Endothelial cell of umbilical vein (primary cell): ENCODE measurements around the gene MARCHF9. TPM values are rescaled to one million over a fixed set of nuclear protein-coding genes. Genes with fewer than 3 reads are reported as not detected.
A peak's percentile ranks its signal among the peaks of the same experiment; 100 is the strongest.

Experiments
- BruUV-seq: library from RNA; stranded (reverse); fragments of 400-500 nt; replicated peaks from 2 replicates; lab custom pipeline; 2021; lab: Mats Ljungman, UMichigan
- CTCF ChIA-PET: fragments of 300-600, 350-600 bp; sonication (Branson Sonifier 250); formaldehyde crosslinking; loops from one replicate; lab custom pipeline; 2021; ENCODE audit warnings: antibody characterized with exemption, inconsistent platforms; lab: Charles Lee
- POLR2A ChIA-PET: fragments of 300-600, 350-600 bp; sonication (Branson Sonifier 250); formaldehyde crosslinking; loops from one replicate; lab custom pipeline; 2021; ENCODE audit warnings: antibody characterized with exemption, inconsistent platforms; lab: Charles Lee
- DNase-seq: peaks from one replicate; pipeline ENCODE4 v3.0.0-alpha.2; 2011; ENCODE audit warnings: low read depth, low spot score
- FAIRE-seq: peaks from 2 replicates; lab custom pipeline; 2011; peaks lifted over from hg19 to GRCh38; lab: Jason Lieb, UNC
- H2AFZ ChIP-seq: 2 replicates; pipeline ENCODE4 v1.6.0; 2012; ENCODE audit warnings: low read depth, low read length, control low read depth, inconsistent platforms
- H3K27ac ChIP-seq: 2 replicates; pipeline ENCODE4 v1.5.1; 2011; ENCODE audit warnings: low read depth, mild to moderate bottlenecking, control low read depth, low read length, moderate library complexity; ENCODE audit not compliant: insufficient read depth
- H3K27me3 ChIP-seq, 2 experiments: 2 replicates each; pipeline versions ENCODE4 v1.6.0 to v1.6.1; 2011; ENCODE audit warnings: low read length in 2 of 2, mixed read lengths in 1 of 2; ENCODE audit not compliant: control insufficient read depth in 2 of 2, insufficient read depth in 2 of 2
- H3K36me3 ChIP-seq, 2 experiments: 2 replicates in 1 of 2; 3 replicates in 1 of 2; pipeline ENCODE4 v1.5.1; 2011; ENCODE audit warnings: low read length in 2 of 2, mild to moderate bottlenecking in 1 of 2, moderate library complexity in 1 of 2; ENCODE audit not compliant: control insufficient read depth in 2 of 2, insufficient read depth in 2 of 2; ENCODE audit errors: extremely low read depth in 1 of 2
- H3K4me1 ChIP-seq: 3 replicates; pipeline ENCODE4 v1.5.1; 2011; ENCODE audit warnings: mild to moderate bottlenecking, low read length; ENCODE audit not compliant: control insufficient read depth, insufficient read depth; ENCODE audit errors: extremely low read depth
- H3K4me2 ChIP-seq: 2 replicates; pipeline ENCODE4 v1.6.1; 2011; ENCODE audit warnings: low read length, control low read depth, mixed read lengths; ENCODE audit not compliant: insufficient read depth
- H3K4me3 ChIP-seq, 3 experiments: fragments of 200-600 bp in 1 of 3; sonication (generic), shearing (Covaris generic) in 1 of 3; replicated peaks in 1 of 3; 2 replicates each; pipeline ENCODE4 v1.5.1; 2011 to 2016; ENCODE audit warnings: control low read depth in 3 of 3, low read length in 3 of 3, mild to moderate bottlenecking in 2 of 3, inconsistent platforms in 1 of 3, low read depth in 1 of 3, moderate library complexity in 1 of 3; ENCODE audit not compliant: insufficient read depth in 1 of 3
- H3K79me2 ChIP-seq: 2 replicates; pipeline ENCODE4 v1.6.0; 2012; ENCODE audit warnings: low read length, inconsistent platforms; ENCODE audit not compliant: control insufficient read depth, insufficient read depth
- H3K9ac ChIP-seq: replicated peaks from 2 replicates; pipeline ENCODE3; 2011; ENCODE audit warnings: low read length, control low read depth; ENCODE audit not compliant: insufficient read depth; ENCODE audit errors: extremely low read depth
- H3K9me1 ChIP-seq: replicated peaks from 3 replicates; pipeline ENCODE4 v1.6.0; 2011; ENCODE audit warnings: mild to moderate bottlenecking, low read length; ENCODE audit not compliant: control insufficient read depth, insufficient read depth; ENCODE audit errors: extremely low read depth
- H3K9me3 ChIP-seq: replicated peaks from 2 replicates; pipeline ENCODE4 v1.5.1; 2012; ENCODE audit warnings: low read length, inconsistent platforms; ENCODE audit not compliant: control insufficient read depth, insufficient read depth
- H4K20me1 ChIP-seq: replicated peaks from 2 replicates; pipeline ENCODE3; 2011; ENCODE audit warnings: mild to moderate bottlenecking, low read length; ENCODE audit not compliant: control insufficient read depth, insufficient read depth; ENCODE audit errors: extremely low read depth
- EZH2 ChIP-seq: IDR thresholded peaks from 2 replicates; pipeline ENCODE4 v1.6.1; 2012; ENCODE audit warnings: borderline replicate concordance, low read depth, mild to moderate bottlenecking, moderate library complexity, low read length, inconsistent platforms; ENCODE audit not compliant: severe bottlenecking
- FOS ChIP-seq: IDR thresholded peaks from 2 replicates; pipeline ENCODE4 v1.6.1; 2011; ENCODE audit warnings: mild to moderate bottlenecking, low read length, moderate library complexity, borderline replicate concordance; ENCODE audit not compliant: insufficient read depth
- GATA2 ChIP-seq: IDR thresholded peaks from 2 replicates; pipeline ENCODE4 v1.7.0; 2011; ENCODE audit warnings: low read depth, mild to moderate bottlenecking, moderate library complexity, mixed read lengths, low read length; ENCODE audit not compliant: insufficient read length, insufficient read depth
- JUN ChIP-seq: IDR thresholded peaks from 2 replicates; pipeline ENCODE4 v1.6.1; 2011; ENCODE audit warnings: borderline replicate concordance, low read depth; ENCODE audit not compliant: insufficient read length, insufficient read depth
- MAX ChIP-seq: IDR thresholded peaks from 2 replicates; pipeline ENCODE4 v1.6.1; 2011; ENCODE audit not compliant: insufficient read depth, insufficient read length
- MYC ChIP-seq: IDR thresholded peaks from one replicate; pipeline ENCODE4 v1.6.1; 2011; ENCODE audit warnings: mild to moderate bottlenecking, low read depth, low read length
- POLR2A ChIP-seq: IDR thresholded peaks from 2 replicates; pipeline ENCODE4 v1.6.1; 2012; ENCODE audit warnings: low read depth, mild to moderate bottlenecking, control low read depth, low read length
- POLR2AphosphoS5 ChIP-seq: IDR thresholded peaks from 2 replicates; pipeline ENCODE4 v1.6.1; 2012; ENCODE audit warnings: low read depth, mild to moderate bottlenecking, control low read depth, low read length, moderate library complexity; ENCODE audit not compliant: insufficient read depth
- dilution Hi-C: fragments of 300-500 bp; cut with MboI; formaldehyde crosslinking; loops from one replicate; pipeline ENCODE4 v1.15.0; 2019; ENCODE audit warnings: low sequenced_read_pairs; ENCODE audit not compliant: extremely low pct_ligation_motif_present
- intact Hi-C: fragments of 100-400 bp; cut with micrococcal nuclease; formaldehyde crosslinking; loops from one replicate; pipeline ENCODE4 v1.10.0; 2022
- polyA plus RNA-seq, 4 experiments: library from polyadenylated mRNA; depleted of rRNA in 3 of 4; stranded (reverse) in 3 of 4; unstranded in 1 of 4; fragments of >200 nt; gene quantifications; 2 replicates each; pipeline versions ENCODE4 v1.2.1 to v1.2.3, GENCODE V29; 2011 to 2012; ENCODE audit warnings: missing spikeins in 1 of 4
- total RNA-seq: library from RNA; stranded (reverse); gene quantifications from 2 replicates; pipeline ENCODE4 v1.2.3, GENCODE V29; 2021
- TF ChIP-seq, protein P1 (sequence below), 2 donors: IDR thresholded peaks; 1 replicate in 1 of 2; 2 replicates in 1 of 2; pipeline ENCODE4 v1.5.1; 2011; ENCODE audit warnings: low read length in 2 of 2, mild to moderate bottlenecking in 2 of 2, moderate library complexity in 2 of 2, control low read depth in 1 of 2, inconsistent platforms in 1 of 2, low read depth in 1 of 2; ENCODE audit not compliant: insufficient read depth in 1 of 2; ENCODE audit errors: extremely low read depth in 1 of 2

The MARCHF9 gene
- total and polyA plus RNA-seq, 2 donors (not counting 3 experiments of a cell fraction or from before 2014, with no cell fraction given) = 4.6 to 4.8 TPM

GRCh38 chr12:57724003-57724935, 30.6 kb upstream of the MARCHF9 start:
- H3K4me2 ChIP-seq = no peak overlapping the region
- BruUV-seq = no TSS peak
- no peaks in the 10 kb centered on the region for H3K27me3 ChIP-seq
- ChIA-PET CTCF (interaction anchor here (0.9 to 4.6 kb wide), 2 partner anchors 9 to 12 kb away, joined by 3 to 48 read pairs; partner anchors contain the start of gene AGAP2), POLR2A (no interaction called here)
- no peaks in the 10 kb centered on the region for H3K9me3 ChIP-seq
- H2AFZ ChIP-seq = no peak overlapping the region
- H4K20me1 ChIP-seq = no peaks in the 10 kb centered on the region
- H3K4me3 ChIP-seq = no peak overlapping the region
- FAIRE-seq (no peak), DNase-seq (no peak)
- dilution Hi-C loops = no loop called here
- TF ChIP-seq EZH2 (no peak), FOS (no peak), POLR2A (peak; percentile 41), GATA2 (no peak), JUN (no peak), MAX (no peak), MYC (no peak), POLR2AphosphoS5 (no peak)
- TF ChIP-seq, protein P1, sequence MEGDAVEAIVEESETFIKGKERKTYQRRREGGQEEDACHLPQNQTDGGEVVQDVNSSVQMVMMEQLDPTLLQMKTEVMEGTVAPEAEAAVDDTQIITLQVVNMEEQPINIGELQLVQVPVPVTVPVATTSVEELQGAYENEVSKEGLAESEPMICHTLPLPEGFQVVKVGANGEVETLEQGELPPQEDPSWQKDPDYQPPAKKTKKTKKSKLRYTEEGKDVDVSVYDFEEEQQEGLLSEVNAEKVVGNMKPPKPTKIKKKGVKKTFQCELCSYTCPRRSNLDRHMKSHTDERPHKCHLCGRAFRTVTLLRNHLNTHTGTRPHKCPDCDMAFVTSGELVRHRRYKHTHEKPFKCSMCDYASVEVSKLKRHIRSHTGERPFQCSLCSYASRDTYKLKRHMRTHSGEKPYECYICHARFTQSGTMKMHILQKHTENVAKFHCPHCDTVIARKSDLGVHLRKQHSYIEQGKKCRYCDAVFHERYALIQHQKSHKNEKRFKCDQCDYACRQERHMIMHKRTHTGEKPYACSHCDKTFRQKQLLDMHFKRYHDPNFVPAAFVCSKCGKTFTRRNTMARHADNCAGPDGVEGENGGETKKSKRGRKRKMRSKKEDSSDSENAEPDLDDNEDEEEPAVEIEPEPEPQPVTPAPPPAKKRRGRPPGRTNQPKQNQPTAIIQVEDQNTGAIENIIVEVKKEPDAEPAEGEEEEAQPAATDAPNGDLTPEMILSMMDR (IDR thresholded peaks at IDR 0.05; ENCODE audit: extremely low read depth in 1 of 2, insufficient read depth in 1 of 2, low read depth in 1 of 2, low read length in 2 of 2) = no peak
- peaks cover 0 to 10% of the 10 kb centered on the region in 2 experiments for H3K36me3 ChIP-seq
- intact Hi-C loops = no loop called here
- H3K79me2 ChIP-seq = no peaks in the 10 kb centered on the region
- H3K4me1 ChIP-seq = peaks cover 7% of the 10 kb centered on the region
- H3K9ac ChIP-seq = no peak overlapping the region
- H3K27ac ChIP-seq = no peak overlapping the region
- H3K9me1 ChIP-seq = no peaks in the 10 kb centered on the region
